Measurements from ENCODE around the gene RANBP9. TPM values are rescaled to one million over a fixed set of nuclear protein-coding genes. Genes with fewer than 3 reads are reported as not detected.

The RANBP9 gene
- total RNA-seq, 2 donors from 2014 or later, result 14.3 to 26.7 TPM

GRCh38 chr6:13743736-13744127 is 32.1 kb upstream of the RANBP9 start:
- 84 to 85% methylated on average over 7 of the region's 7 CpGs for WGBS, 2 donors
- H3K4me1 ChIP-seq, result no peaks in the 10 kb centered on the region

GRCh38 chr6:13742961-13743735 is 31.5 kb upstream of the RANBP9 start:
- no peak overlapping the region for H3K27ac ChIP-seq
- no peaks in the 10 kb centered on the region for H3K4me1 ChIP-seq
- no peaks in the 10 kb centered on the region for H3K36me3 ChIP-seq (replicated peaks in 1 of 2; ENCODE audit: insufficient read depth in 1 of 2, low read depth in 2 of 2)
- peak in 1 of 4 donors; percentile 5 for DNase-seq
- no peak overlapping the region for H3K4me3 ChIP-seq
- no peaks in the 10 kb centered on the region for H3K9me3 ChIP-seq
- intact Hi-C loops (cut with DNase I), result no loop called here
- ATAC-seq, result peak; percentile 18
- TF ChIP-seq CTCF (IDR thresholded peaks at IDR 0.05) (no peak), POLR2A (IDR thresholded peaks at IDR 0.05) (no peak)
- 62 to 81% methylated on average over 24 to 46 of the region's 56 CpGs for WGBS, 2 donors
- no peaks in the 10 kb centered on the region for H3K27me3 ChIP-seq

More at GRCh38 chr6:13743736-13744127, 32.1 kb upstream of the RANBP9 start:
- Histone ChIP-seq H3K9me3 (no peaks in the 10 kb centered on the region), H3K36me3 (replicated peaks in 1 of 2; ENCODE audit: insufficient read depth in 1 of 2, low read depth in 2 of 2) (no peaks in the 10 kb centered on the region), H3K27me3 (no peaks in the 10 kb centered on the region), H3K4me3 (no peak overlapping the region), H3K27ac (no peak overlapping the region)
- DNase-seq (no peak), ATAC-seq (no peak)
- intact Hi-C loops (cut with DNase I), result no loop called here
- TF ChIP-seq POLR2A (IDR thresholded peaks at IDR 0.05) (no peak), CTCF (IDR thresholded peaks at IDR 0.05) (no peak)

GRCh38 chr6:13741365-13741764 is 29.7 kb upstream of the RANBP9 start:
- intact Hi-C loops (cut with DNase I), result no loop called here
- WGBS, 2 donors, result 80 to 84% methylated on average over 4 of the region's 4 CpGs
- H3K4me1 ChIP-seq, result no peaks in the 10 kb centered on the region
- H3K27ac ChIP-seq, result no peak overlapping the region
- ATAC-seq, result no peak
- TF ChIP-seq CTCF (IDR thresholded peaks at IDR 0.05) (no peak), POLR2A (IDR thresholded peaks at IDR 0.05) (no peak)
- H3K4me3 ChIP-seq, result no peak overlapping the region
- no peaks in the 10 kb centered on the region for H3K9me3 ChIP-seq
- no peaks in the 10 kb centered on the region for H3K27me3 ChIP-seq
- DNase-seq, result no peak
- no peaks in the 10 kb centered on the region for H3K36me3 ChIP-seq (replicated peaks in 1 of 2; ENCODE audit: insufficient read depth in 1 of 2, low read depth in 2 of 2)

- TF ChIP-seq POLR2A (IDR thresholded peaks at IDR 0.05) (no peak), CTCF (IDR thresholded peaks at IDR 0.05) (no peak)
- no peak for DNase-seq
- no peaks in the 10 kb centered on the region for H3K27me3 ChIP-seq
- H3K27ac ChIP-seq, result no peak overlapping the region
- no peak for ATAC-seq
- no peak overlapping the region for H3K4me3 ChIP-seq
- intact Hi-C loops (cut with DNase I), result no loop called here
- no peaks in the 10 kb centered on the region for H3K36me3 ChIP-seq (replicated peaks in 1 of 2; ENCODE audit: insufficient read depth in 1 of 2, low read depth in 2 of 2)
- WGBS, 2 donors, result 82% methylated on average over 2 of the region's 2 CpGs
- peaks cover 7% of the 10 kb centered on the region for H3K4me1 ChIP-seq
- no peaks in the 10 kb centered on the region for H3K9me3 ChIP-seq
Observed at GRCh38 chr6:13735031-13735430, 23.4 kb upstream of the RANBP9 start.

All from body of pancreas (tissue), 4 donors.